HEK293 (cell line): Measurements from ENCODE around the gene TXNRD2.

Experiments
- CTCF ChIA-PET: fragments of 350-600 bp; formaldehyde crosslinking; extraction: SDS; loops from one replicate; lab custom pipeline; 2021; ENCODE audit warnings: antibody characterized with exemption; lab: Yijun Ruan, JAX
- POLR2A ChIA-PET: fragments of 300-600 bp; formaldehyde crosslinking; extraction: SDS; loops from one replicate; lab custom pipeline; 2020; ENCODE audit warnings: antibody characterized with exemption, inconsistent platforms; lab: Yijun Ruan, JAX
- H3K27ac ChIP-seq: fragments of 200-500 bp; sonication (Bioruptor generic); 2 replicates; pipeline ENCODE4 v1.5.1; 2014; ENCODE audit warnings: low read depth, low read length, control low read depth, inconsistent platforms; ENCODE audit errors: extremely low read depth
- H3K36me3 ChIP-seq, 2 experiments: fragments of 200-500 bp in 1 of 2; sonication (Bioruptor generic) in 1 of 2; 1 replicate in 1 of 2; 2 replicates in 1 of 2; pipeline ENCODE4 v1.5.1; 2014 to 2017; ENCODE audit warnings: inconsistent platforms in 2 of 2, low read length in 2 of 2; ENCODE audit not compliant: control insufficient read depth in 2 of 2, insufficient read depth in 1 of 2
- H3K4me1 ChIP-seq: fragments of 200-500 bp; sonication (Bioruptor generic); 2 replicates; pipeline ENCODE4 v1.5.1; 2014; ENCODE audit warnings: mild to moderate bottlenecking, low read length, inconsistent platforms; ENCODE audit not compliant: control insufficient read depth, insufficient read depth
- H3K4me3 ChIP-seq: 2 replicates; pipeline ENCODE4 v1.5.1; 2011; ENCODE audit warnings: low read depth, mild to moderate bottlenecking, control low read depth, low read length, moderate library complexity
- H3K9me3 ChIP-seq: fragments of 200-500 bp; sonication (Bioruptor generic); 2 replicates; pipeline ENCODE4 v1.5.1; 2014; ENCODE audit warnings: low read depth, low read length, inconsistent platforms; ENCODE audit not compliant: control insufficient read depth, insufficient read depth
- AEBP2 ChIP-seq: fragments of 450-650 bp; formaldehyde crosslinking; IDR thresholded peaks from 2 replicates; pipeline ENCODE4 v1.5.1; 2016; ENCODE audit warnings: missing biosample characterization, missing genetic modification characterization, borderline replicate concordance
- BCL11B ChIP-seq: fragments of 450-650 bp; formaldehyde crosslinking; IDR thresholded peaks from 2 replicates; pipeline ENCODE4 v1.5.1; 2016; ENCODE audit warnings: low read depth, missing biosample characterization, missing genetic modification characterization
- GLIS1 ChIP-seq: fragments of 450-650 bp; formaldehyde crosslinking; IDR thresholded peaks from 2 replicates; pipeline ENCODE4 v1.5.1; 2016; ENCODE audit warnings: missing biosample characterization, missing genetic modification characterization
- GLIS2 ChIP-seq: fragments of 450-650 bp; formaldehyde crosslinking; IDR thresholded peaks from 2 replicates; pipeline ENCODE4 v1.5.1; 2016; ENCODE audit warnings: missing biosample characterization, missing genetic modification characterization
- KLF17 ChIP-seq: fragments of 450-650 bp; formaldehyde crosslinking; IDR thresholded peaks from 2 replicates; pipeline ENCODE4 v1.5.1; 2016; ENCODE audit warnings: missing biosample characterization, missing genetic modification characterization
- OVOL3 ChIP-seq: fragments of 450-650 bp; formaldehyde crosslinking; IDR thresholded peaks from 2 replicates; pipeline ENCODE4 v1.5.1; 2016; ENCODE audit warnings: missing biosample characterization, missing genetic modification characterization
- PRDM4 ChIP-seq: fragments of 450-650 bp; formaldehyde crosslinking; IDR thresholded peaks from 2 replicates; pipeline ENCODE4 v1.5.1; 2017; ENCODE audit warnings: missing biosample characterization, missing genetic modification characterization
- SCRT1 ChIP-seq: fragments of 450-650 bp; formaldehyde crosslinking; IDR thresholded peaks from 2 replicates; pipeline ENCODE4 v1.5.1; 2016; ENCODE audit warnings: missing biosample characterization, missing genetic modification characterization, borderline replicate concordance
- ZFP37 ChIP-seq: fragments of 450-650 bp; formaldehyde crosslinking; IDR thresholded peaks from 2 replicates; pipeline ENCODE4 v1.5.1; 2016; ENCODE audit warnings: missing biosample characterization, missing genetic modification characterization
- ZFP69B ChIP-seq: fragments of 450-650 bp; formaldehyde crosslinking; IDR thresholded peaks from 2 replicates; pipeline ENCODE4 v1.5.1; 2016; ENCODE audit warnings: missing biosample characterization, missing genetic modification characterization
- ZNF132 ChIP-seq: fragments of 450-650 bp; formaldehyde crosslinking; IDR thresholded peaks from 2 replicates; pipeline ENCODE4 v1.5.1; 2017; ENCODE audit warnings: missing biosample characterization, missing genetic modification characterization, borderline replicate concordance
- ZNF175 ChIP-seq: fragments of 450-650 bp; formaldehyde crosslinking; IDR thresholded peaks from 2 replicates; pipeline ENCODE4 v1.5.1; 2016; ENCODE audit warnings: missing biosample characterization, missing genetic modification characterization
- ZNF24 ChIP-seq: fragments of 450-650 bp; formaldehyde crosslinking; IDR thresholded peaks from 2 replicates; pipeline ENCODE4 v1.5.1; 2016; ENCODE audit warnings: missing biosample characterization, missing genetic modification characterization
- ZNF266 ChIP-seq: fragments of 450-650 bp; formaldehyde crosslinking; IDR thresholded peaks from 2 replicates; pipeline ENCODE4 v1.5.1; 2016; ENCODE audit warnings: missing biosample characterization, missing genetic modification characterization, low read depth
- ZNF335 ChIP-seq: fragments of 450-650 bp; formaldehyde crosslinking; conservative IDR thresholded peaks from 2 replicates; pipeline ENCODE4 v1.5.1; 2016; ENCODE audit warnings: missing biosample characterization, missing genetic modification characterization
- ZNF530 ChIP-seq: fragments of 450-650 bp; formaldehyde crosslinking; IDR thresholded peaks from 2 replicates; pipeline ENCODE4 v1.5.1; 2016; ENCODE audit warnings: low read depth, missing biosample characterization, missing genetic modification characterization
- ZNF624 ChIP-seq: fragments of 450-650 bp; formaldehyde crosslinking; IDR thresholded peaks from 2 replicates; pipeline ENCODE4 v1.5.1; 2017; ENCODE audit warnings: missing biosample characterization, missing genetic modification characterization
- ZNF677 ChIP-seq: fragments of 450-650 bp; IDR thresholded peaks from 2 replicates; pipeline ENCODE4 v1.5.0; 2018; ENCODE audit warnings: missing biosample characterization, mild to moderate bottlenecking, missing genetic modification characterization, moderate library complexity
- ZNF692 ChIP-seq: fragments of 450-650 bp; formaldehyde crosslinking; IDR thresholded peaks from 2 replicates; pipeline ENCODE4 v1.5.1; 2016; ENCODE audit warnings: missing biosample characterization, missing genetic modification characterization
- ZNF707 ChIP-seq: fragments of 450-650 bp; formaldehyde crosslinking; IDR thresholded peaks from 2 replicates; pipeline ENCODE4 v1.5.1; 2016; ENCODE audit warnings: missing biosample characterization, missing genetic modification characterization
- ZNF76 ChIP-seq: fragments of 450-650 bp; formaldehyde crosslinking; IDR thresholded peaks from 2 replicates; pipeline ENCODE4; 2016; ENCODE audit warnings: low read depth, missing biosample characterization, missing genetic modification characterization, borderline replicate concordance
- ZSCAN4 ChIP-seq: fragments of 450-650 bp; formaldehyde crosslinking; IDR thresholded peaks from 2 replicates; pipeline ENCODE4 v1.5.1; 2017; ENCODE audit warnings: missing biosample characterization, missing genetic modification characterization

Gene TXNRD2

GRCh38 chr22:19970031-19970478, 28.4 kb upstream of the TXNRD2 start:
- Histone ChIP-seq H3K27ac (no peak overlapping the region), H3K4me3 (no peak overlapping the region), H3K36me3 (peaks cover 0 to 80% of the 10 kb centered on the region in 2 experiments; a peak in 1 of 3 replicates), H3K9me3 (no peaks in the 10 kb centered on the region), H3K4me1 (no peaks in the 10 kb centered on the region)
- peak; percentile 66; the same call in 1 of the 2 replicates for TF ChIP-seq SCRT1
- peak; percentile 77 for TF ChIP-seq GLIS2 (tag by site-specific recombination)
- no peak for TF ChIP-seq ZNF624 (tag by site-specific recombination)
- TF ChIP-seq OVOL3 (tag by site-specific recombination) = no peak
- TF ChIP-seq ZNF677 (tag by site-specific recombination) = no peak
- peak; percentile 61 for TF ChIP-seq GLIS1 (tag by site-specific recombination)
- POLR2A ChIA-PET = interaction anchor here (1.0 to 5.8 kb wide), 2 partner anchors 14 to 43 kb away, joined by 4 to 26 read pairs; no protein-coding TSS in a partner anchor
- CTCF ChIA-PET = interaction anchor here (0.5 to 12.8 kb wide), 13 partner anchors 14 to 446 kb away, joined by 3 to 150 read pairs (median 3); no protein-coding TSS in a partner anchor

GRCh38 chr22:19969141-19969928, 27.7 kb upstream of the TXNRD2 start:
- ChIA-PET POLR2A (interaction anchor here (1.0 to 5.8 kb wide), 2 partner anchors 15 to 43 kb away, joined by 4 to 26 read pairs; no protein-coding TSS in a partner anchor), CTCF (interaction anchor here (0.6 to 12.8 kb wide), 14 partner anchors 15 to 296 kb away, joined by 3 to 150 read pairs (median 4); partner anchors contain the start of gene GP1BB)
- H3K4me1 ChIP-seq = no peaks in the 10 kb centered on the region
- no peaks in the 10 kb centered on the region for H3K9me3 ChIP-seq
- H3K4me3 ChIP-seq = no peak overlapping the region
- H3K36me3 ChIP-seq = peaks cover 0 to 87% of the 10 kb centered on the region in 2 experiments; a peak in 1 of 3 replicates
- TF ChIP-seq ZSCAN4 (tag by site-specific recombination) = no peak
- no peak for TF ChIP-seq ZNF335 (tag by site-specific recombination)
- TF ChIP-seq ZNF692 (tag by site-specific recombination) = 0 out of 2 replicates have a peak, but pooled peaks have one; percentile 53
- no peak for TF ChIP-seq ZNF266
- peak; percentile 78 for TF ChIP-seq ZFP69B (tag by site-specific recombination)
- H3K27ac ChIP-seq = no peak overlapping the region

GRCh38 chr22:19968450-19968891, 26.9 kb upstream of the TXNRD2 start:
- H3K9me3 ChIP-seq = no peaks in the 10 kb centered on the region
- no peak overlapping the region for H3K27ac ChIP-seq
- ChIA-PET CTCF (interaction anchor here (0.6 to 12.8 kb wide), 6 partner anchors 45 to 245 kb away, joined by 3 to 150 read pairs (median 4); partner anchors contain the start of gene GP1BB), POLR2A (interaction anchor here (1.0 to 5.8 kb wide), 3 partner anchors 15 to 44 kb away, joined by 3 to 26 read pairs (median 4); no protein-coding TSS in a partner anchor)
- H3K4me1 ChIP-seq = no peaks in the 10 kb centered on the region
- H3K4me3 ChIP-seq = no peak overlapping the region
- H3K36me3 ChIP-seq = peaks cover 0 to 87% of the 10 kb centered on the region in 2 experiments; a peak in 1 of 3 replicates
- TF ChIP-seq ZNF132 (tag by site-specific recombination) (no peak), ZNF707 (tag by site-specific recombination) (no peak), ZNF76 (no peak), AEBP2 (tag by site-specific recombination) (no peak), KLF17 (tag by site-specific recombination) (no peak), ZFP37 (tag by site-specific recombination) (no peak), BCL11B (tag by site-specific recombination) (no peak), ZNF175 (tag by site-specific recombination) (no peak), PRDM4 (no peak), ZNF24 (tag by site-specific recombination) (no peak), ZNF530 (no peak)
